Nephron progenitor cell (in vitro differentiated cells): ENCODE results near the gene EID2B.
A peak's percentile ranks its signal among the peaks of the same experiment; 100 is the strongest.

ENCODE experiments used
- DNase-seq: peaks from one replicate; pipeline ENCODE4 v3.0.0; 2021
- H3K27ac Mint-ChIP-seq: 2 replicates; pipeline ENCODE4 v1.8.0; 2021; ENCODE audit warnings: mild to moderate bottlenecking, moderate library complexity, mixed read lengths
- H3K27me3 Mint-ChIP-seq: 2 replicates; pipeline ENCODE4 v1.8.0; 2021; ENCODE audit warnings: mild to moderate bottlenecking, low read depth, mixed read lengths; ENCODE audit not compliant: poor library complexity
- H3K36me3 Mint-ChIP-seq: 2 replicates; pipeline ENCODE4 v1.8.0; 2021; ENCODE audit warnings: low read depth, mixed read lengths
- H3K4me1 Mint-ChIP-seq: 2 replicates; pipeline ENCODE4 v1.8.0; 2021; ENCODE audit warnings: mixed read lengths
- H3K4me3 Mint-ChIP-seq: 2 replicates; pipeline ENCODE4 v1.8.0; 2021; ENCODE audit warnings: mild to moderate bottlenecking, moderate library complexity, mixed read lengths
- H3K9me3 Mint-ChIP-seq: 2 replicates; pipeline ENCODE4 v1.8.0; 2021; ENCODE audit warnings: mild to moderate bottlenecking, moderate library complexity, mixed read lengths
- TF ChIP-seq, protein P1 (sequence below): fragments of 200-600 bp; sonication (generic); IDR thresholded peaks from 2 replicates; pipeline ENCODE4 v1.5.0; 2021; ENCODE audit warnings: antibody characterized with exemption

Gene EID2B

GRCh38 chr19:39532233-39533002, at the start of gene EID2B:
TSS of gene EID2B (minus strand) at chr19:39532852. CDS start at chr19:39532802, 50 bp downstream.
- peak within 1 kb of the TSS; percentile 96 for H3K4me3 Mint-ChIP-seq
- peaks cover 32% of the 10 kb centered on the region for H3K4me1 Mint-ChIP-seq
- H3K27me3 Mint-ChIP-seq, result no peaks in the 10 kb centered on the region
- peak within 1 kb of the TSS; percentile 71 for H3K27ac Mint-ChIP-seq
- DNase-seq, result peak; percentile 96
- no peaks in the 10 kb centered on the region for H3K9me3 Mint-ChIP-seq
- peaks cover 16% of the 10 kb centered on the region for H3K36me3 Mint-ChIP-seq
- TF ChIP-seq, protein P1, sequence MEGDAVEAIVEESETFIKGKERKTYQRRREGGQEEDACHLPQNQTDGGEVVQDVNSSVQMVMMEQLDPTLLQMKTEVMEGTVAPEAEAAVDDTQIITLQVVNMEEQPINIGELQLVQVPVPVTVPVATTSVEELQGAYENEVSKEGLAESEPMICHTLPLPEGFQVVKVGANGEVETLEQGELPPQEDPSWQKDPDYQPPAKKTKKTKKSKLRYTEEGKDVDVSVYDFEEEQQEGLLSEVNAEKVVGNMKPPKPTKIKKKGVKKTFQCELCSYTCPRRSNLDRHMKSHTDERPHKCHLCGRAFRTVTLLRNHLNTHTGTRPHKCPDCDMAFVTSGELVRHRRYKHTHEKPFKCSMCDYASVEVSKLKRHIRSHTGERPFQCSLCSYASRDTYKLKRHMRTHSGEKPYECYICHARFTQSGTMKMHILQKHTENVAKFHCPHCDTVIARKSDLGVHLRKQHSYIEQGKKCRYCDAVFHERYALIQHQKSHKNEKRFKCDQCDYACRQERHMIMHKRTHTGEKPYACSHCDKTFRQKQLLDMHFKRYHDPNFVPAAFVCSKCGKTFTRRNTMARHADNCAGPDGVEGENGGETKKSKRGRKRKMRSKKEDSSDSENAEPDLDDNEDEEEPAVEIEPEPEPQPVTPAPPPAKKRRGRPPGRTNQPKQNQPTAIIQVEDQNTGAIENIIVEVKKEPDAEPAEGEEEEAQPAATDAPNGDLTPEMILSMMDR, result peak; percentile 99

DNA sequence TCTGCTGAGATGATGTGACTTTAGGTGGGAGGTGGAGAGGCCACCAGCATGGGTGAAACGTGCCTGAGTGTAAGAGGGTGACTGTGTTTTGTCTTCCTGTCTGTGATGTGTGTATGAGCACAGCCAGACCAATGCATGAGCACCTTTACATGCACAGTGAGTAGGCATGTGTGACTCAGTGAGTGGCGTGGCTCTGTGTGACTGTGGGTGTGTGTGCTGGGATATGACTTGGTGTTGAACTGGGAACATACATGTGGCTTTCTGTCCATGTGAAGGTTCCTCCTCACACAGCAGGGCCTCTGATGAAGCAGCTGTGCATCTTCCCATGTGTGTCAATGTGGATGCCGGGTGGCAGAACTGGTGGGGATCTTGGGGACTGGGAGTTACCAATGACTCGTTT, 49.8 kb upstream of the EID2B start:
- H3K4me3 Mint-ChIP-seq, result no peak overlapping the region
- H3K27me3 Mint-ChIP-seq, result peaks cover 32% of the 10 kb centered on the region
- H3K27ac Mint-ChIP-seq, result no peak overlapping the region
- TF ChIP-seq, protein P1, result no peak
- DNase-seq, result no peak
- H3K4me1 Mint-ChIP-seq, result no peaks in the 10 kb centered on the region
- H3K36me3 Mint-ChIP-seq, result no peaks in the 10 kb centered on the region
- peaks cover 10% of the 10 kb centered on the region for H3K9me3 Mint-ChIP-seq

DNA sequence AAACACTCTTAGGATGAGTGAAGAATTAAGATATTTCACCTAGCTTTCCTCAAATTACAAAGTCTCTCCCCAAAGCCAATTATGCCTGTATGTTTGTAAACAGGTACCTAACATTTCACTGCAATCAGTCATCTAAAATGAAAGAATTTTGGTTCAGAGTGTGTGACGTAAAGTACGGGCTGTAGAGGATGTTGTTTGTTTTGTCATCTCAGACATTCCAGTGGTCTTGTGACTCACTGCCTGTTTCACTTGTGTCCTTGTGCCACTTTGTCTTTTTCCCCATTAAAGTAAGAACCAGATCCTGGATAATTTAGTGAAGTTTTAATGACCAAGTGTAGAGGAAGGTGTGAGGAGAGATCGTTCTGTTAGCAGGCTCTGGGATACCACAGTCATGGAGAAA, 36.0 kb upstream of the EID2B start:
- Mint-ChIP-seq H3K27ac (no peak overlapping the region), H3K27me3 (peaks cover 48% of the 10 kb centered on the region), H3K4me1 (no peaks in the 10 kb centered on the region), H3K4me3 (no peak overlapping the region), H3K9me3 (peaks cover 14% of the 10 kb centered on the region), H3K36me3 (no peaks in the 10 kb centered on the region)
- no peak for DNase-seq
- TF ChIP-seq, protein P1, result no peak

- Mint-ChIP-seq H3K9me3 (no peaks in the 10 kb centered on the region), H3K27me3 (peaks cover 49% of the 10 kb centered on the region), H3K27ac (no peak overlapping the region), H3K36me3 (no peaks in the 10 kb centered on the region), H3K4me1 (no peaks in the 10 kb centered on the region), H3K4me3 (no peak overlapping the region)
- TF ChIP-seq, protein P1, result no peak
- no peak for DNase-seq
Measured at GRCh38 chr19:39566064-39566463, 33.4 kb upstream of the EID2B start.

- H3K9me3 Mint-ChIP-seq, result no peaks in the 10 kb centered on the region
- no peaks in the 10 kb centered on the region for H3K36me3 Mint-ChIP-seq
- no peak overlapping the region for H3K4me3 Mint-ChIP-seq
- TF ChIP-seq, protein P1, result no peak
- peaks cover 52% of the 10 kb centered on the region for H3K27me3 Mint-ChIP-seq
- peaks cover 6% of the 10 kb centered on the region for H3K4me1 Mint-ChIP-seq
- no peak for DNase-seq
- H3K27ac Mint-ChIP-seq, result no peak overlapping the region
Measured at GRCh38 chr19:39563408-39563807, 30.8 kb upstream of the EID2B start.

- Mint-ChIP-seq H3K36me3 (no peaks in the 10 kb centered on the region), H3K4me3 (no peak overlapping the region), H3K9me3 (no peaks in the 10 kb centered on the region), H3K27me3 (peaks cover 79% of the 10 kb centered on the region), H3K27ac (no peak overlapping the region), H3K4me1 (peaks cover 19% of the 10 kb centered on the region)
- DNase-seq, result no peak
- TF ChIP-seq, protein P1, result no peak
Measured at GRCh38 chr19:39558624-39559117, 26.0 kb upstream of the EID2B start.
